HepG2 (cell line): ENCODE results near the gene OR4C45. TPM values are rescaled to one million over a fixed set of nuclear protein-coding genes. Genes with fewer than 3 reads are reported as not detected.

ENCODE experiments used
- ATAC-seq: fragments of 200-7000 bp; cut with Tn5 transposase; 3 replicates; pipeline ENCODE4 v1.9.1; 2020; ENCODE audit warnings: mild to moderate bottlenecking, moderate library complexity
- BruUV-seq: library from RNA; stranded (reverse); fragments of 400-500 nt; replicated peaks from 2 replicates; lab custom pipeline; 2021; lab: Mats Ljungman, UMichigan
- CTCF ChIA-PET: fragments of 300-600 bp; formaldehyde crosslinking; extraction: SDS; loops from one replicate; lab custom pipeline; 2021; ENCODE audit warnings: low total read pairs, inconsistent platforms, low intra/inter-chr PET ratio; lab: Yijun Ruan, JAX
- POLR2A ChIA-PET: fragments of 350-600 bp; sonication (Branson Sonifier 250); formaldehyde crosslinking; loops from one replicate; lab custom pipeline; 2020; ENCODE audit warnings: antibody characterized with exemption, inconsistent platforms; lab: Yijun Ruan, JAX
- DNase-seq: peaks from one replicate; pipeline ENCODE4 v3.0.0-alpha.2; 2015; ENCODE audit warnings: low spot score
- FAIRE-seq: peaks from 3 replicates; lab custom pipeline; 2011; peaks lifted over from hg19 to GRCh38; lab: Jason Lieb, UNC
- H2AFZ ChIP-seq: one replicate; pipeline ENCODE4 v1.6.1; 2011; ENCODE audit warnings: low read length, inconsistent platforms
- H3K27ac ChIP-seq: fragments of 300-600 bp; 3 replicates; pipeline ENCODE4 v1.8.0; 2011; ENCODE audit warnings: mixed run types, mild to moderate bottlenecking, mixed read lengths, low read length, inconsistent platforms; ENCODE audit not compliant: insufficient read depth; ENCODE audit errors: extremely low read length
- H3K27me3 ChIP-seq, 2 experiments: fragments of 200-600 bp in 1 of 2; 2 replicates in 1 of 2; 3 replicates in 1 of 2; pipeline versions ENCODE4 v1.6.0 to v1.8.0; 2011; ENCODE audit warnings: low read length in 2 of 2, mild to moderate bottlenecking in 2 of 2, moderate library complexity in 2 of 2, inconsistent platforms in 1 of 2; ENCODE audit not compliant: insufficient read depth in 2 of 2, control insufficient read depth in 1 of 2
- H3K36me3 ChIP-seq, 2 experiments: fragments of 200-600 bp in 1 of 2; replicated peaks in 1 of 2; 2 replicates in 1 of 2; 3 replicates in 1 of 2; pipeline versions ENCODE4 v1.5.1 to v1.8.0; 2011; ENCODE audit warnings: low read length in 2 of 2, inconsistent platforms in 1 of 2; ENCODE audit not compliant: insufficient read depth in 2 of 2, control insufficient read depth in 1 of 2
- H3K4me1 ChIP-seq: 2 replicates; pipeline ENCODE4 v1.5.1; 2012; ENCODE audit warnings: low read length, inconsistent platforms; ENCODE audit not compliant: insufficient read depth
- H3K4me2 ChIP-seq: 2 replicates; pipeline ENCODE4 v1.6.0; 2011; ENCODE audit warnings: low read depth, low read length, inconsistent platforms
- H3K4me3 ChIP-seq, 3 experiments: fragments of 200-600 bp in 1 of 3; sonication (generic), shearing (Covaris generic) in 1 of 3; replicated peaks in 1 of 3; 2 replicates each; pipeline ENCODE4 v1.5.1; 2011 to 2016; ENCODE audit warnings: low read length in 3 of 3, inconsistent platforms in 2 of 3, low read depth in 2 of 3, mild to moderate bottlenecking in 2 of 3, control low read depth in 1 of 3, mixed read lengths in 1 of 3; ENCODE audit not compliant: insufficient read depth in 1 of 3
- H3K79me2 ChIP-seq: one replicate; pipeline ENCODE4 v1.6.1; 2011; ENCODE audit warnings: low read length, inconsistent platforms; ENCODE audit not compliant: insufficient read depth
- H3K9ac ChIP-seq: 2 replicates; pipeline ENCODE4 v1.6.0; 2011; ENCODE audit warnings: mild to moderate bottlenecking, low read depth, low read length, inconsistent platforms; ENCODE audit not compliant: insufficient read depth
- H3K9me3 ChIP-seq: 2 replicates; pipeline ENCODE4 v1.5.1; 2012; ENCODE audit warnings: mild to moderate bottlenecking, low read length
- H4K20me1 ChIP-seq: 2 replicates; pipeline ENCODE4 v1.6.0; 2011; ENCODE audit warnings: inconsistent platforms, mild to moderate bottlenecking, low read length, moderate library complexity; ENCODE audit not compliant: insufficient read depth
- CENPX ChIP-seq: sonication (generic); formaldehyde crosslinking; IDR thresholded peaks from 2 replicates; pipeline ENCODE4 v1.9.0; 2021; ENCODE audit warnings: mild to moderate bottlenecking, missing genetic modification reagents, moderate library complexity
- ESRRA ChIP-seq: sonication (generic); formaldehyde crosslinking; IDR thresholded peaks from 2 replicates; pipeline ENCODE4 v1.5.1; 2020; ENCODE audit warnings: mild to moderate bottlenecking, low read depth, missing genetic modification reagents
- ETV6 ChIP-seq: sonication (generic); formaldehyde crosslinking; conservative IDR thresholded peaks from 2 replicates; pipeline ENCODE4 v1.4.0; 2020; ENCODE audit warnings: missing genetic modification reagents
- HDAC2 ChIP-seq: sonication (generic); formaldehyde crosslinking; IDR thresholded peaks from 2 replicates; pipeline ENCODE4 v1.4.0; 2020; ENCODE audit warnings: missing genetic modification reagents
- HNRNPUL1 ChIP-seq: fragments of 200-400 bp; formaldehyde crosslinking; IDR thresholded peaks from 2 replicates; pipeline ENCODE4 v1.6.1; 2017; ENCODE audit warnings: low read depth, mild to moderate bottlenecking, low read length, moderate library complexity
- HOXA5 ChIP-seq: sonication (generic); formaldehyde crosslinking; IDR thresholded peaks from 2 replicates; pipeline ENCODE4 v1.4.0; 2020; ENCODE audit warnings: missing genetic modification reagents
- POGZ ChIP-seq: sonication (generic); formaldehyde crosslinking; IDR thresholded peaks from 2 replicates; pipeline ENCODE4 v1.4.0; 2020; ENCODE audit warnings: mild to moderate bottlenecking, missing genetic modification reagents
- RELA ChIP-seq: sonication (generic); formaldehyde crosslinking; IDR thresholded peaks from 2 replicates; pipeline ENCODE4 v1.4.0; 2020; ENCODE audit warnings: missing genetic modification reagents
- ZBTB8A ChIP-seq: sonication (generic); formaldehyde crosslinking; IDR thresholded peaks from 2 replicates; pipeline ENCODE4 v1.4.0; 2020; ENCODE audit warnings: mild to moderate bottlenecking, low read depth, missing genetic modification reagents, borderline replicate concordance
- ZMYM4 ChIP-seq: sonication (generic); formaldehyde crosslinking; IDR thresholded peaks from 2 replicates; pipeline ENCODE4 v1.8.1; 2023; ENCODE audit warnings: mild to moderate bottlenecking, missing genetic modification reagents
- ZNF251 ChIP-seq: sonication (generic); formaldehyde crosslinking; IDR thresholded peaks from 2 replicates; pipeline ENCODE4 v1.9.0; 2021; ENCODE audit warnings: mild to moderate bottlenecking, missing genetic modification reagents
- ZNF557 ChIP-seq: sonication (generic); formaldehyde crosslinking; IDR thresholded peaks from 2 replicates; pipeline ENCODE4 v1.4.0; 2020; ENCODE audit warnings: missing genetic modification reagents
- ZNF674 ChIP-seq: sonication (generic); formaldehyde crosslinking; IDR thresholded peaks from 2 replicates; pipeline ENCODE4 v1.5.0; 2020; ENCODE audit warnings: low read depth, mild to moderate bottlenecking, missing genetic modification reagents
- ZNF839 ChIP-seq: sonication (generic); formaldehyde crosslinking; IDR thresholded peaks from 2 replicates; pipeline ENCODE4 v1.4.0; 2020; ENCODE audit warnings: missing genetic modification reagents, mild to moderate bottlenecking, borderline replicate concordance
- WGBS: methylation state at CpG from one replicate; pipeline ENCODE4 v1.1.6; 2017; ENCODE audit warnings: low lambda C conversion rate; 5-methylcytosine and 5-hydroxymethylcytosine counted together
- in situ Hi-C: cut with HindIII; loops from 2 replicates; pipeline ENCODE4 v1.10.0; 2017; ENCODE audit warnings: low pct_unique_long_range_greater_than_20kb; ENCODE audit not compliant: extremely low pct_ligation_motif_present
- intact Hi-C: fragments of 100-400 bp; cut with micrococcal nuclease; formaldehyde crosslinking; loops from one replicate; pipeline ENCODE4 v1.10.0; 2022; ENCODE audit not compliant: unreplicated experiment
- polyA plus RNA-seq, 8 experiments: library from polyadenylated mRNA; depleted of rRNA in 3 of 8; stranded (reverse) in 7 of 8; unstranded in 1 of 8; fragments of >200 nt; fragmentation: Illumina TruSeq in 4 of 8; extraction: Trizol in 4 of 8; gene quantifications; 2 replicates each; pipeline versions ENCODE4 v1.2.1 to v1.2.3, GENCODE V29; 2011 to 2016; ENCODE audit warnings: low read depth in 4 of 8, missing spikeins in 1 of 8, mixed read lengths in 1 of 8; ENCODE audit not compliant: insufficient read depth in 1 of 8
- total RNA-seq, 5 experiments: library from RNA; depleted of rRNA; stranded (reverse); fragments of >200 nt; fragmentation: Illumina TruSeq; extraction: Trizol; gene quantifications; 2 replicates each; pipeline ENCODE4 v1.2.3, GENCODE V29; 2016; ENCODE audit warnings: low read depth in 1 of 5
- TF ChIP-seq, protein P1 (sequence below): sonication (generic); formaldehyde crosslinking; IDR thresholded peaks from 2 replicates; pipeline ENCODE4 v1.5.1; 2020; ENCODE audit warnings: mild to moderate bottlenecking, moderate library complexity, missing genetic modification reagents
- TF ChIP-seq, protein P2 (sequence below): sonication (generic); formaldehyde crosslinking; IDR thresholded peaks from 2 replicates; pipeline ENCODE4 v1.4.0; 2020; ENCODE audit warnings: missing genetic modification reagents
- TF ChIP-seq, protein P3 (sequence below): IDR thresholded peaks from 2 replicates; pipeline ENCODE4 v1.6.1; 2016; ENCODE audit warnings: control low read depth

Gene OR4C45
- total and polyA plus RNA-seq, 2 of the 13 experiments (the other 11 are each of a cell fraction or from before 2014, with no cell fraction given), result not detected

DNA sequence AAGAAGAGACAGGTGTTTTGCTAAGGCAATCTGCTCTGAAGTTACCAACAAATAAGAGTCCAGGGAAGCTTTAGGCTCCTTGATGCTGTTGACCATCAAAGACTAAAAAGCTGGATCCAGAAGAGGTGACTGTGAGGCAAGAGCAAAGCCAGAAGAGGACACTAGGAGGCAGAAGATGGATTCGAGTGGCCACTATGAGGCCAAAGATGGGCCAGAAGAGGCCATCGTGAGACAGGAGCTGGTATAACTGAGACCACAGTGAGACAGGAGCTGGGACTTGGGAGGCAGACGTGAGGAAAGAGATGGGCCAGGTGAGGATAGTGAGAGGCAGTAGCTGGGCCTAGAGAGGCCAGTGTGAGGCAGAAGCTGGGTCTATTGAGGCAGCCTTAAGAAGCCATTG is 37.7 kb downstream of the OR4C45 start:
- WGBS, result 8% methylated on average over 3 of the region's 3 CpGs
- H3K4me1 ChIP-seq, result no peaks in the 10 kb centered on the region
- intact Hi-C loops, result no loop called here
- no peak overlapping the region for H2AFZ ChIP-seq
- H3K27ac ChIP-seq, result no peak overlapping the region
- CTCF ChIA-PET, result no interaction called here
- H3K36me3 ChIP-seq, result no peaks in the 10 kb centered on the region
- no peak overlapping the region for H3K4me3 ChIP-seq
- in situ Hi-C loops, result no loop called here
- peaks cover 69% of the 10 kb centered on the region for H3K9me3 ChIP-seq
- DNase-seq (no peak), FAIRE-seq (no peak), ATAC-seq (no peak)
- no peaks in the 10 kb centered on the region for H3K27me3 ChIP-seq
- H4K20me1 ChIP-seq, result no peaks in the 10 kb centered on the region
- BruUV-seq, result no TSS peak
- TF ChIP-seq HOXA5 (no peak), ETV6 (CRISPR knock-in tag) (no peak), RELA (CRISPR knock-in tag) (no peak)
- no peaks in the 10 kb centered on the region for H3K79me2 ChIP-seq
- POLR2A ChIA-PET, result no interaction called here
- no peak overlapping the region for H3K9ac ChIP-seq
- no peak overlapping the region for H3K4me2 ChIP-seq

DNA sequence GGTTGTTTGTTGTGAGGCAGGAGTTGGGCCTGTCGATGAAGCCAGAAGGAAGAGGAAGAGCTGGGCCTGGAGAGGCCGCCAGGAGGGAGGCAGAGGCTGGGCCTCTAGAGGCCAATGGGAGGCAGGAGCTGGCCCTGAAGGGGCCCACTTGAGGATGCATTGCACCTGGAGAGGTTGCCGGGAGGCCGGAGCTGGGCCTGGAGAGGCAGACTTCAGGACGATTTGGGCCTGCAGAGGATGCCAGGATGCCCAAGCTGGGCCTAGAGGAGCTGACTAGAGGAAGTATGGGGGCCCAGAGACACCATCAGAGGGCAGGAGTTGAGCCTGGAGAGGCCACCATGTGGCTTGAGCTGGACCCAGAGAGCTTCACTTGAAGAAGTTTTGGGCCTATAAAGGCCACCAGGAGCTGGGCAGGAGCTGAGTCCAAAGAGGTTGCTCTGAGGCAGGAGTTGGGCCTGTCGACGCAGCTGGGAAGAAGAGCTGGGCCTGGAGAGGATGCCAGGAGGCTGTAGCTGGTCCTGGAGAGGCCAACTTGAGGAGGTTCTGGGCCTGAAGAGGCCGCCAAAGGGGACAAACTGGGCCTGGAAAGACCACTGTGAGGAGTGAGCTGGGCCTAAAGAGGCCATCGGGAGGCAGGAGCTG is 39.0 kb downstream of the OR4C45 start:
- ChIA-PET CTCF (no interaction called here), POLR2A (no interaction called here)
- BruUV-seq, result no TSS peak
- WGBS, result 35% methylated on average over 6 of the region's 9 CpGs
- Histone ChIP-seq H3K36me3 (no peaks in the 10 kb centered on the region), H3K9ac (no peak overlapping the region), H2AFZ (no peak overlapping the region), H3K9me3 (peaks cover 72% of the 10 kb centered on the region), H3K27ac (no peak overlapping the region), H3K4me3 (no peak overlapping the region), H3K4me1 (no peaks in the 10 kb centered on the region), H3K79me2 (no peaks in the 10 kb centered on the region), H3K27me3 (no peaks in the 10 kb centered on the region), H3K4me2 (no peak overlapping the region), H4K20me1 (no peaks in the 10 kb centered on the region)
- FAIRE-seq, result no peak
- intact Hi-C loops, result no loop called here
- no peak for DNase-seq
- no peak for ATAC-seq
- in situ Hi-C loops, result no loop called here
- TF ChIP-seq ZNF557, result no peak
- no peak for TF ChIP-seq ZNF839
- TF ChIP-seq POGZ, result no peak
- no peak for TF ChIP-seq ZNF674 (CRISPR knock-in tag)
- TF ChIP-seq CENPX, result no peak
- TF ChIP-seq ZBTB8A (CRISPR knock-in tag), result no peak
- no peak for TF ChIP-seq HNRNPUL1
- no peak for TF ChIP-seq ESRRA (CRISPR knock-in tag)
- TF ChIP-seq ZNF251 (CRISPR knock-in tag), result no peak
- TF ChIP-seq, protein P1, sequence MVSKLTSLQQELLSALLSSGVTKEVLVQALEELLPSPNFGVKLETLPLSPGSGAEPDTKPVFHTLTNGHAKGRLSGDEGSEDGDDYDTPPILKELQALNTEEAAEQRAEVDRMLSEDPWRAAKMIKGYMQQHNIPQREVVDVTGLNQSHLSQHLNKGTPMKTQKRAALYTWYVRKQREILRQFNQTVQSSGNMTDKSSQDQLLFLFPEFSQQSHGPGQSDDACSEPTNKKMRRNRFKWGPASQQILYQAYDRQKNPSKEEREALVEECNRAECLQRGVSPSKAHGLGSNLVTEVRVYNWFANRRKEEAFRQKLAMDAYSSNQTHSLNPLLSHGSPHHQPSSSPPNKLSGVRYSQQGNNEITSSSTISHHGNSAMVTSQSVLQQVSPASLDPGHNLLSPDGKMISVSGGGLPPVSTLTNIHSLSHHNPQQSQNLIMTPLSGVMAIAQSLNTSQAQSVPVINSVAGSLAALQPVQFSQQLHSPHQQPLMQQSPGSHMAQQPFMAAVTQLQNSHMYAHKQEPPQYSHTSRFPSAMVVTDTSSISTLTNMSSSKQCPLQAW (CRISPR knock-in tag), result no peak
- TF ChIP-seq, protein P2, sequence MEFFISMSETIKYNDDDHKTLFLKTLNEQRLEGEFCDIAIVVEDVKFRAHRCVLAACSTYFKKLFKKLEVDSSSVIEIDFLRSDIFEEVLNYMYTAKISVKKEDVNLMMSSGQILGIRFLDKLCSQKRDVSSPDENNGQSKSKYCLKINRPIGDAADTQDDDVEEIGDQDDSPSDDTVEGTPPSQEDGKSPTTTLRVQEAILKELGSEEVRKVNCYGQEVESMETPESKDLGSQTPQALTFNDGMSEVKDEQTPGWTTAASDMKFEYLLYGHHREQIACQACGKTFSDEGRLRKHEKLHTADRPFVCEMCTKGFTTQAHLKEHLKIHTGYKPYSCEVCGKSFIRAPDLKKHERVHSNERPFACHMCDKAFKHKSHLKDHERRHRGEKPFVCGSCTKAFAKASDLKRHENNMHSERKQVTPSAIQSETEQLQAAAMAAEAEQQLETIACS (CRISPR knock-in tag), result no peak
- TF ChIP-seq, protein P3, sequence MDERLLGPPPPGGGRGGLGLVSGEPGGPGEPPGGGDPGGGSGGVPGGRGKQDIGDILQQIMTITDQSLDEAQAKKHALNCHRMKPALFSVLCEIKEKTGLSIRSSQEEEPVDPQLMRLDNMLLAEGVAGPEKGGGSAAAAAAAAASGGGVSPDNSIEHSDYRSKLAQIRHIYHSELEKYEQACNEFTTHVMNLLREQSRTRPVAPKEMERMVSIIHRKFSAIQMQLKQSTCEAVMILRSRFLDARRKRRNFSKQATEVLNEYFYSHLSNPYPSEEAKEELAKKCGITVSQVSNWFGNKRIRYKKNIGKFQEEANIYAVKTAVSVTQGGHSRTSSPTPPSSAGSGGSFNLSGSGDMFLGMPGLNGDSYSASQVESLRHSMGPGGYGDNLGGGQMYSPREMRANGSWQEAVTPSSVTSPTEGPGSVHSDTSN (CRISPR knock-in tag), result no peak
- TF ChIP-seq HDAC2 (CRISPR knock-in tag), result no peak
- TF ChIP-seq ZMYM4, result no peak
